Measurements from ENCODE around the gene PITPNM3.

Gene PITPNM3

GRCh38 chr17:6476076-6476809, 80.1 kb downstream of the PITPNM3 start:
- TF ChIP-seq, protein P1, sequence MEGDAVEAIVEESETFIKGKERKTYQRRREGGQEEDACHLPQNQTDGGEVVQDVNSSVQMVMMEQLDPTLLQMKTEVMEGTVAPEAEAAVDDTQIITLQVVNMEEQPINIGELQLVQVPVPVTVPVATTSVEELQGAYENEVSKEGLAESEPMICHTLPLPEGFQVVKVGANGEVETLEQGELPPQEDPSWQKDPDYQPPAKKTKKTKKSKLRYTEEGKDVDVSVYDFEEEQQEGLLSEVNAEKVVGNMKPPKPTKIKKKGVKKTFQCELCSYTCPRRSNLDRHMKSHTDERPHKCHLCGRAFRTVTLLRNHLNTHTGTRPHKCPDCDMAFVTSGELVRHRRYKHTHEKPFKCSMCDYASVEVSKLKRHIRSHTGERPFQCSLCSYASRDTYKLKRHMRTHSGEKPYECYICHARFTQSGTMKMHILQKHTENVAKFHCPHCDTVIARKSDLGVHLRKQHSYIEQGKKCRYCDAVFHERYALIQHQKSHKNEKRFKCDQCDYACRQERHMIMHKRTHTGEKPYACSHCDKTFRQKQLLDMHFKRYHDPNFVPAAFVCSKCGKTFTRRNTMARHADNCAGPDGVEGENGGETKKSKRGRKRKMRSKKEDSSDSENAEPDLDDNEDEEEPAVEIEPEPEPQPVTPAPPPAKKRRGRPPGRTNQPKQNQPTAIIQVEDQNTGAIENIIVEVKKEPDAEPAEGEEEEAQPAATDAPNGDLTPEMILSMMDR (IDR thresholded peaks at IDR 0.05) = no peak
- no peaks in the 10 kb centered on the region for H3K9me3 ChIP-seq
- H3K27me3 ChIP-seq = no peaks in the 10 kb centered on the region
- H3K4me3 ChIP-seq (ENCODE audit: low read depth in 1 of 2, low read length in 1 of 2) = no peak overlapping the region
- no peaks in the 10 kb centered on the region for H3K36me3 ChIP-seq
- no peak overlapping the region for H3K27ac ChIP-seq
- no peaks in the 10 kb centered on the region for H3K4me1 ChIP-seq (ENCODE audit: control insufficient read depth in 1 of 2, insufficient read depth in 1 of 2, low read depth in 1 of 2, low read length in 1 of 2)

DNA sequence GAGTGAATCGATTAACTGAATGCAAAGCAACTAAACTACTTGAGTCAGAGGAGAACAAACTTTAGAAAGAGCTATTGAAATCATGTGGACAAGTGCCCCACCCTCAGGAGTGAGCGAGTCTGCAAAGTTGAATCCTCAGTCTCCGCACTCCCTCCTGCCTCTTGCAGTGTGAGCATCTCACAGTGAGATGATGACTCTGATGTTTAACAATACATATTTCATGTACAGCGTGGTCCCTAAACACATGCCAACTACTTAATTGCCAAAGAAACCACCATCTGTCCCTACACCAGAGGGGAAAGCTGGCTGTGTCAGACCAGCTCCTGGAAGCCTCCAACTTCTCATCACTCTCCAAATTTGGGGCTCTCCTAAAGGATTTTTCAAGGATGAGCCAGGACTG, 80.9 kb downstream of the PITPNM3 start:
- Histone ChIP-seq H3K9me3 (no peaks in the 10 kb centered on the region), H3K4me1 (ENCODE audit: control insufficient read depth in 1 of 2, insufficient read depth in 1 of 2, low read depth in 1 of 2, low read length in 1 of 2) (no peaks in the 10 kb centered on the region), H3K27ac (no peak overlapping the region), H3K27me3 (no peaks in the 10 kb centered on the region), H3K4me3 (ENCODE audit: low read depth in 1 of 2, low read length in 1 of 2) (no peak overlapping the region), H3K36me3 (no peaks in the 10 kb centered on the region)
- TF ChIP-seq, protein P1 (IDR thresholded peaks at IDR 0.05) = no peak

DNA sequence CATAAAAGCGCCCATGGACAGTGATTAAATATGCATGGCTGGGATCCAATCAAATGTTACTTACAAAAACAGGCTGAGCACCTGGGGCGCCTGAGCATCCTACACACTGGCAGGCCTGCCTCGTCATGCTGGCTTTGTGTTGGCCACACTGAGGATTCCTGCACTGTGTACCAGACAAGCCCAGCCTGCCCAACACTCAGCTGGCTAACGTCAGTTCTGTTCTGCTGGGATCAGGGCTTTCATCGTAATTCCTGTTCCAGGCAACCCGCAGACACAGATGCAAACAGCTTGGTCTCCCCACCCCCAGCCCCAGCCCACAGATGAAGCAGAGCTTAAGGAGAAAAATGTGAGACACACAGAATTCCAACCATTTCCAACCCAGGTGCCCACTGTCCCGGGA, 81.4 kb downstream of the PITPNM3 start:
- no peaks in the 10 kb centered on the region for H3K9me3 ChIP-seq
- H3K27ac ChIP-seq = no peak overlapping the region
- no peaks in the 10 kb centered on the region for H3K4me1 ChIP-seq (ENCODE audit: control insufficient read depth in 1 of 2, insufficient read depth in 1 of 2, low read depth in 1 of 2, low read length in 1 of 2)
- no peaks in the 10 kb centered on the region for H3K27me3 ChIP-seq
- H3K4me3 ChIP-seq (ENCODE audit: low read depth in 1 of 2, low read length in 1 of 2) = no peak overlapping the region
- H3K36me3 ChIP-seq = no peaks in the 10 kb centered on the region
- TF ChIP-seq, protein P1 (IDR thresholded peaks at IDR 0.05) = no peak

DNA sequence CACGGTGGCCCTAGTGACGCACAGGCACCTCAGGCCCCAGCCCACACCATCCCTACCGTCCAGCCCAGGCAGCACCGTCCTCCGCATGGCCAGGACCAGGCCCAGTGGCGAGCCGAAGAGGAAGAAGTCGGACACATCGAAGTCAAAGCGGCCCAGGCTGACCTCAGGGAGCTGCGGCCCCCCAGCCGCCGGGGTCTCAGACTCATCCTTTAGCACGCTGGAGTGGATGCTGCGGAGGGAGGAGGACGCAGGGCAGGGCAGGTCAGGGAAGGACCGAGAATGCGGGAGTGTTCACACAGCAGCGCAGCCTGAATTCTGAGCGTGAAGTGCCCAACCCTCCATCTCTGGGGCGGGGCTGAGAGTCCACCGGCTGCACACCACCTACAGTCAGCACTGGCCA, 82.0 kb downstream of the PITPNM3 start:
- no peaks in the 10 kb centered on the region for H3K9me3 ChIP-seq
- no peaks in the 10 kb centered on the region for H3K4me1 ChIP-seq (ENCODE audit: control insufficient read depth in 1 of 2, insufficient read depth in 1 of 2, low read depth in 1 of 2, low read length in 1 of 2)
- H3K36me3 ChIP-seq = no peaks in the 10 kb centered on the region
- TF ChIP-seq, protein P1 (IDR thresholded peaks at IDR 0.05) = no peak
- no peak overlapping the region for H3K27ac ChIP-seq
- no peaks in the 10 kb centered on the region for H3K27me3 ChIP-seq
- H3K4me3 ChIP-seq (ENCODE audit: low read depth in 1 of 2, low read length in 1 of 2) = no peak overlapping the region

- TF ChIP-seq, protein P1 (IDR thresholded peaks at IDR 0.05) = peak; percentile 84
- no peaks in the 10 kb centered on the region for H3K9me3 ChIP-seq
- no peaks in the 10 kb centered on the region for H3K27me3 ChIP-seq
- H3K4me3 ChIP-seq (ENCODE audit: low read depth in 1 of 2, low read length in 1 of 2) = no peak overlapping the region
- no peaks in the 10 kb centered on the region for H3K4me1 ChIP-seq (ENCODE audit: control insufficient read depth in 1 of 2, insufficient read depth in 1 of 2, low read depth in 1 of 2, low read length in 1 of 2)
- no peak overlapping the region for H3K27ac ChIP-seq
- no peaks in the 10 kb centered on the region for H3K36me3 ChIP-seq
These were observed 83.1 kb downstream of the PITPNM3 start for GRCh38 chr17:6473128-6473767.
